Testis (tissue), 3 donors: ENCODE measurements around the gene ADGRD1. TPM values are rescaled to one million over a fixed set of nuclear protein-coding genes. Genes with fewer than 3 reads are reported as not detected.

Experiments used
- DNase-seq: peaks from one replicate; pipeline ENCODE4 v3.0.0-alpha.2; 2019
- H3K27ac ChIP-seq, 2 donors: fragments of 200-600 bp; sonication (generic); one replicate each; pipeline ENCODE4 v1.5.1; 2019
- H3K27me3 ChIP-seq: fragments of 200-600 bp; sonication (generic); one replicate; pipeline ENCODE4 v1.5.1; 2019
- H3K36me3 ChIP-seq: fragments of 200-600 bp; sonication (generic); one replicate; pipeline ENCODE4 v1.5.1; 2017; ENCODE audit warnings: low read depth; ENCODE audit errors: missing control alignments
- H3K4me1 ChIP-seq: fragments of 200-600 bp; sonication (generic); one replicate; pipeline ENCODE4 v1.5.1; 2019
- H3K4me3 ChIP-seq, 2 donors: fragments of 200-600 bp; sonication (generic); one replicate each; pipeline ENCODE4 v1.5.1; 2017 to 2019
- H3K9me3 ChIP-seq: fragments of 200-600 bp; sonication (generic); one replicate; pipeline ENCODE4 v1.5.1; 2017
- POLR2A ChIP-seq: fragments of 450-650 bp; IDR thresholded peaks from one replicate; pipeline ENCODE4 v1.6.1; 2017; ENCODE audit warnings: antibody characterized with exemption, mild to moderate bottlenecking, moderate library complexity
- WGBS, 2 donors: methylation state at CpG; one replicate each; pipeline ENCODE4 v1.1.5; 2018; 5-methylcytosine and 5-hydroxymethylcytosine counted together
- intact Hi-C: fragments of 100-400 bp; cut with DNase I; formaldehyde crosslinking; loops from one replicate; pipeline ENCODE4 v1.15.1; 2023; ENCODE audit warnings: low total_unique reads
- polyA plus RNA-seq: library from polyadenylated mRNA; stranded (reverse); fragments of 350-450 nt; fragmentation: Illumina TruSeq; extraction: RNeasy Lipid Tissue Mini Kit (QIAGEN cat#74804); gene quantifications from one replicate; pipeline ENCODE4 v1.2.3, GENCODE V29; 2014; ENCODE audit warnings: low read depth, low replicate concordance; ENCODE audit not compliant: insufficient read depth
- total RNA-seq, 2 donors: library from RNA; depleted of rRNA; stranded (reverse); fragments of >200 nt; gene quantifications; one replicate each; pipeline ENCODE4 v1.2.3, GENCODE V29; 2016
- TF ChIP-seq, protein P1 (sequence below), 3 experiments: fragments of 450-650 bp in 2 of 3; fragments of 200-600 bp in 1 of 3; sonication (generic) in 1 of 3; IDR thresholded peaks; one replicate each; pipeline ENCODE4 v1.5.1; 2016 to 2019; ENCODE audit warnings: antibody characterized with exemption in 3 of 3, mild to moderate bottlenecking in 2 of 3, moderate library complexity in 1 of 3

Gene ADGRD1
- total and polyA plus RNA-seq, 3 donors from 2014 or later = 27.2 to 43.2 (median 42.8) TPM

DNA sequence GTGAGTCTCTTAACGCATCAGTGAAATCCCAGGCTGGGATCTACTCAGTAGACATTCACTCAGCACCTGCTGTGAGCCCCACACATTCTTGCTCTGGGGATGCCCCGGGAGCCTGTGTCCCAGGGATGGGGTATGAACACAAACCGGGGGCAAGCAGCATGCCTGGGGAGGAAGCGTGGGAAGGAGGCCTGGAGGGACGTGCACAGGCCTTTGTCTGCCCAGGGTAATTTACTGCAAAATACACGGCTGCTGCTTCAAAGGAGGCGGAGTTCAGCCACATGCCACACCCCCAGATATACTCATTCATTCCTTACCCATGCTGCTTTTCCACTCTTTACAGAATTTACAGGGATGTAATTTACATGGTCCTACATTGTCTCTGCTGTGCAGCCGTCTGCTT is 187.8 kb downstream of the ADGRD1 start:
- Histone ChIP-seq H3K27ac (no peak overlapping the region), H3K9me3 (no peaks in the 10 kb centered on the region), H3K36me3 (no peaks in the 10 kb centered on the region), H3K4me3 (no peak overlapping the region), H3K27me3 (no peaks in the 10 kb centered on the region), H3K4me1 (no peaks in the 10 kb centered on the region)
- no peak for DNase-seq
- intact Hi-C loops = no loop called here
- TF ChIP-seq, protein P1, sequence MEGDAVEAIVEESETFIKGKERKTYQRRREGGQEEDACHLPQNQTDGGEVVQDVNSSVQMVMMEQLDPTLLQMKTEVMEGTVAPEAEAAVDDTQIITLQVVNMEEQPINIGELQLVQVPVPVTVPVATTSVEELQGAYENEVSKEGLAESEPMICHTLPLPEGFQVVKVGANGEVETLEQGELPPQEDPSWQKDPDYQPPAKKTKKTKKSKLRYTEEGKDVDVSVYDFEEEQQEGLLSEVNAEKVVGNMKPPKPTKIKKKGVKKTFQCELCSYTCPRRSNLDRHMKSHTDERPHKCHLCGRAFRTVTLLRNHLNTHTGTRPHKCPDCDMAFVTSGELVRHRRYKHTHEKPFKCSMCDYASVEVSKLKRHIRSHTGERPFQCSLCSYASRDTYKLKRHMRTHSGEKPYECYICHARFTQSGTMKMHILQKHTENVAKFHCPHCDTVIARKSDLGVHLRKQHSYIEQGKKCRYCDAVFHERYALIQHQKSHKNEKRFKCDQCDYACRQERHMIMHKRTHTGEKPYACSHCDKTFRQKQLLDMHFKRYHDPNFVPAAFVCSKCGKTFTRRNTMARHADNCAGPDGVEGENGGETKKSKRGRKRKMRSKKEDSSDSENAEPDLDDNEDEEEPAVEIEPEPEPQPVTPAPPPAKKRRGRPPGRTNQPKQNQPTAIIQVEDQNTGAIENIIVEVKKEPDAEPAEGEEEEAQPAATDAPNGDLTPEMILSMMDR (IDR thresholded peaks at IDR 0.05) = no peak
- TF ChIP-seq POLR2A = no peak
- 69 to 77% methylated on average over 5 to 8 of the region's 8 CpGs for WGBS, 2 donors

DNA sequence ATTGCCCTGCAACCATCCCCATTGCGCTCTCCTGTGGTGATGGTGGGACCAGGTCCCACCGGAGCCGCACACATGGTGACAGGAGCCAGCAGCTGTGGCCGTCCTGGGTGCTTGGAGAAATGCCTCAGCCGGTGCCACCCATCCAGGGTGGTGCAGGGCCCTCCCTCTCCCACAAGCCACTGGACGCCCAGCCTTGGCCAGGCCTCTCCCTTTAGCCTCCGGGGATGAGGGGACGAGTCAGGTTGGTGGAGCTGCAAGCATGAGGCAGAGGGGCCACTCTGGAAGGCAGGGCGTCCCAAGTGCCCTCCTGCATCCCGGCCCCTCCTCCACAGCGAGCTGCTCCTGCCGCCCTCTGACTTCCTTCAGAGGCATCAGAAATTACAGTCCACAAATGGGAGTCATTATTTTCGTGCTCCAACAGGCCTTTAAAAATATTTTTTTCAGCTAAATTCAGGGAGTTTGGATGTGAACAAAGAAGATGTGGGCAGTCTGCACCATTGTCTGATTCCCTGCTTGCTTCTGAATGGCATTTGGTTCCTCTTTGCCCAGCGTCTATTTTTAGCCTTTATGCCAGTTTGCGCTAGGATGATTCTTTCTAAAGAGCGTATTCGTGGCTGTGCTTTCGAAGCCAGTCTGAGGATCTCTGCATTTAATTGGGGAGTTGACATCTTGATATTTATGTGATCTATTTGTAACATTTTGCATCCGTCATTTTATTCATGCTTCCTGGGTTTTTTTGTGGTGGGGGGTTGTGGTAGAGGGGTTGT is 189.4 kb downstream of the ADGRD1 start:
- Histone ChIP-seq H3K9me3 (no peaks in the 10 kb centered on the region), H3K27ac (no peak overlapping the region), H3K36me3 (no peaks in the 10 kb centered on the region), H3K4me3 (no peak overlapping the region), H3K4me1 (no peaks in the 10 kb centered on the region), H3K27me3 (no peaks in the 10 kb centered on the region)
- WGBS, 2 donors = 60 to 65% methylated on average over 19 of the region's 19 CpGs
- intact Hi-C loops = no loop called here
- no peak for DNase-seq
- TF ChIP-seq, protein P1 (IDR thresholded peaks at IDR 0.05) = no peak
- no peak for TF ChIP-seq POLR2A

DNA sequence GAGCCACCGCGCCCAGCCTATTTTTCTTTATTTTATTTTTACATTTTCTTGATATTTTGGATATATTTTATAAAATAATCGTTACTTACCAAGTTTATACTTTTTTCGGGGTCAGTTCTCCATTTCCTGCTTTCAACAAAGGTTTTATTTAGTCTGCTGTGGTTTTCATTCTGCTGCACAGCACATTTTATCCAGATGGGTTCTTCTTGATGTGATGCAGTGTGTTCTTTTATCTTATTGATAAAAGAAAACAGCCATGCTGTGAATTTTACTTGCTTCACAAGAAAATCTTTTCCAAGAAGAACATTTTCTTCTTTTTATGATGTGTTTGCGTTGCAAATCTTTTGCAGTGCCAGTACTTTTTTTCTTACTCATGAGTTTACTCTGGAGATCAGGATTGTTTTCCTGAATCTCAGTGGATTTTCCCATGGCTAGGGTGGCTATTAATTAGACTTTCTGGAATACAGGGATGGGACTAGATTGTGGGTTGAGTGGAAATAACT is 192.5 kb downstream of the ADGRD1 start:
- no peak for DNase-seq
- H3K4me1 ChIP-seq = no peaks in the 10 kb centered on the region
- H3K36me3 ChIP-seq = no peaks in the 10 kb centered on the region
- 29 to 35% methylated on average over 5 of the region's 5 CpGs for WGBS, 2 donors
- H3K9me3 ChIP-seq = no peaks in the 10 kb centered on the region
- H3K27ac ChIP-seq = peak overlapping the region; percentile 37 to 80
- TF ChIP-seq, protein P1 (IDR thresholded peaks at IDR 0.05) = no peak
- no peak for TF ChIP-seq POLR2A
- intact Hi-C loops = no loop called here
- no peak overlapping the region for H3K4me3 ChIP-seq
- H3K27me3 ChIP-seq = no peaks in the 10 kb centered on the region

DNA sequence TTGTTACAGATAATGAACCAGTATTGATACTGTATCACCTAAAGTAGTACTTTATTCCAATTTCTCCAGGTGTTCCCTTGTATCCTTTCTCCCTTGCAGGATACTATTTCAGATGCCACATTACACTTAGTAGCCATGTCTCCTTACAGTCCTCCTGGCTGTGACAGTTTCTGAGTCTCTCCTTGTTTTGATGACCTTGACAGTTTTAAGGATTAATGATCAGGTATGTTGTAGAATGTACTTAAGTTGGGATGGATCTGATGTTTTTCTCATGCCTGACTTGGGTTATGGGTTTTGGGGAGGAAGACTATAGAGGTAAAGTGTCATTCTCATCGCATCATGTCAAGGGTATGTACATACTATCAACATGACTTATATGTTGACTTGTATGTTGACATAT is 193.6 kb downstream of the ADGRD1 start:
- intact Hi-C loops = no loop called here
- H3K27ac ChIP-seq = peak overlapping the region in 1 of 2 donors; percentile 80
- no peaks in the 10 kb centered on the region for H3K36me3 ChIP-seq
- DNase-seq = no peak
- WGBS, 2 donors = 96 to 100% methylated on average over 1 of the region's 1 CpG
- TF ChIP-seq POLR2A = no peak
- TF ChIP-seq, protein P1 (IDR thresholded peaks at IDR 0.05) = no peak
- H3K4me3 ChIP-seq = no peak overlapping the region
- H3K4me1 ChIP-seq = no peaks in the 10 kb centered on the region
- no peaks in the 10 kb centered on the region for H3K27me3 ChIP-seq
- H3K9me3 ChIP-seq = no peaks in the 10 kb centered on the region

DNA sequence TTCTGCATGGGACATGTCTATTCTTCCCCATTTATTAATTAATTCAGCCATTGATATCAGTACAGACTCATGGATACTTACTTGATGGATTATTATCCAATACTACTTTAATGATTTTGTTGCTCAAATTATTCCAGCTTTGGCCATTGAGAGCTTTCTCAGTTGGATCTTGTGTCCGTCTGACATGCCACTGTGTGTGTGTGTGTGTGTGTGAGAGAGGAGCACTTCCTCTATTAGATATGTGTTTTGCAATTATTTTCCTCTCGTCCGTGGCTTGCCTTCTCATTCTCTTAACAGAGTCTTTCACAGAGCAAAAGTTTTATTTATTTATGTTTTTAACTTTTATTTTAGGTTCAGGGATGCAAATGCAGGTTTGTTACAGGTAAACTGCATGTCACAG is 194.2 kb downstream of the ADGRD1 start:
- TF ChIP-seq, protein P1 (IDR thresholded peaks at IDR 0.05) = no peak
- TF ChIP-seq POLR2A = no peak
- intact Hi-C loops = no loop called here
- no peaks in the 10 kb centered on the region for H3K9me3 ChIP-seq
- WGBS, 2 donors = 71 to 73% methylated on average over 3 of the region's 3 CpGs
- no peak overlapping the region for H3K4me3 ChIP-seq
- no peaks in the 10 kb centered on the region for H3K27me3 ChIP-seq
- H3K27ac ChIP-seq = no peak overlapping the region
- H3K4me1 ChIP-seq = no peaks in the 10 kb centered on the region
- no peak for DNase-seq
- H3K36me3 ChIP-seq = no peaks in the 10 kb centered on the region
